GM12801 (cell line): ENCODE results near the gene KRT8.

Source experiments
- TF ChIP-seq, protein P1 (sequence below): IDR thresholded peaks from one replicate; pipeline ENCODE4 v1.5.1; 2011; ENCODE audit warnings: control low read depth; ENCODE audit not compliant: insufficient read length; ENCODE audit errors: extremely low read depth

Gene KRT8

DNA sequence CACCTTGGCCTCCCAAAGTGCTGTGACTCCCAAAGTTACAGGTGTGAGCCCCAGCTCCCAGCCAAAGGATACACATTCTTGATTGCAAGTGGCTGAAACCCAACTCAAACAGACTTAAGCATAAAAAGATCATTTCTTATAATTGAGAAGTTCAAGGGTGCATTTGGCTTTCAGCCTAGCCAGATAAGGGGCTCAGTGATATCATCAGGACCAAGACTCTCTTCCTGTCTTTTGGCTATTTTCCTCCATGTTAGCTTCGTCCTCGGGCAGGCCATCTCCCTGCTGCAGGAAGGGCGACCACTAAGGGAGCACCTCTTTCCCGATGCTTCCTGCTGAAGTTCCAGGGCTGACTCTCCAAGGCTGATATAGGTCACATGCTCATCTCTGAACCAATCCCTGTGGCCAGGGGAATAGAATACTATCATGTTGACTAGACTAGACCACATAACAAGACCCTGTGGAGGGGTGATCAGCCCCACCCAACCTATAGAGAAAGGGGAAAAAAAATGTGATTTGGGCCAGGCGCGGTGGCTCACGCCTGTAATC is 9.8 kb upstream of the KRT8 start:
- TF ChIP-seq, protein P1, sequence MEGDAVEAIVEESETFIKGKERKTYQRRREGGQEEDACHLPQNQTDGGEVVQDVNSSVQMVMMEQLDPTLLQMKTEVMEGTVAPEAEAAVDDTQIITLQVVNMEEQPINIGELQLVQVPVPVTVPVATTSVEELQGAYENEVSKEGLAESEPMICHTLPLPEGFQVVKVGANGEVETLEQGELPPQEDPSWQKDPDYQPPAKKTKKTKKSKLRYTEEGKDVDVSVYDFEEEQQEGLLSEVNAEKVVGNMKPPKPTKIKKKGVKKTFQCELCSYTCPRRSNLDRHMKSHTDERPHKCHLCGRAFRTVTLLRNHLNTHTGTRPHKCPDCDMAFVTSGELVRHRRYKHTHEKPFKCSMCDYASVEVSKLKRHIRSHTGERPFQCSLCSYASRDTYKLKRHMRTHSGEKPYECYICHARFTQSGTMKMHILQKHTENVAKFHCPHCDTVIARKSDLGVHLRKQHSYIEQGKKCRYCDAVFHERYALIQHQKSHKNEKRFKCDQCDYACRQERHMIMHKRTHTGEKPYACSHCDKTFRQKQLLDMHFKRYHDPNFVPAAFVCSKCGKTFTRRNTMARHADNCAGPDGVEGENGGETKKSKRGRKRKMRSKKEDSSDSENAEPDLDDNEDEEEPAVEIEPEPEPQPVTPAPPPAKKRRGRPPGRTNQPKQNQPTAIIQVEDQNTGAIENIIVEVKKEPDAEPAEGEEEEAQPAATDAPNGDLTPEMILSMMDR = no peak

DNA sequence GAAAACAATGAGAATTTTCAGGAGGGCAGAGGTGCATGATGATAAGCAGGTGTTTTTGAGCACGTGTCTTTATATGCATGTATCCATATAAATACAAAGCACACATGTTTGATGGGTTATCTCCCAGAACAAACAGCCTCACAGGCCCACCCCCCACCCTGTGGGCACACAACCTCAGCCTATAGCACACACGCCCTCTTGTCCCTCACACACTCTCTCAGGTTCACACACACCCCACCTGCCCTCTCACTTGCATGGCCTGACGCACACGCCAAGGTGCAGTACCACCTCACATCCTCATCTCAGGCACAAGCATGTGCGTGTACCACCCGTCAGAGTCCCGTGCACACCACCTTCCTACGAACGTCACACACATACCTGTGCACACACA is 8.6 kb upstream of the KRT8 start:
- TF ChIP-seq, protein P1 = no peak

DNA sequence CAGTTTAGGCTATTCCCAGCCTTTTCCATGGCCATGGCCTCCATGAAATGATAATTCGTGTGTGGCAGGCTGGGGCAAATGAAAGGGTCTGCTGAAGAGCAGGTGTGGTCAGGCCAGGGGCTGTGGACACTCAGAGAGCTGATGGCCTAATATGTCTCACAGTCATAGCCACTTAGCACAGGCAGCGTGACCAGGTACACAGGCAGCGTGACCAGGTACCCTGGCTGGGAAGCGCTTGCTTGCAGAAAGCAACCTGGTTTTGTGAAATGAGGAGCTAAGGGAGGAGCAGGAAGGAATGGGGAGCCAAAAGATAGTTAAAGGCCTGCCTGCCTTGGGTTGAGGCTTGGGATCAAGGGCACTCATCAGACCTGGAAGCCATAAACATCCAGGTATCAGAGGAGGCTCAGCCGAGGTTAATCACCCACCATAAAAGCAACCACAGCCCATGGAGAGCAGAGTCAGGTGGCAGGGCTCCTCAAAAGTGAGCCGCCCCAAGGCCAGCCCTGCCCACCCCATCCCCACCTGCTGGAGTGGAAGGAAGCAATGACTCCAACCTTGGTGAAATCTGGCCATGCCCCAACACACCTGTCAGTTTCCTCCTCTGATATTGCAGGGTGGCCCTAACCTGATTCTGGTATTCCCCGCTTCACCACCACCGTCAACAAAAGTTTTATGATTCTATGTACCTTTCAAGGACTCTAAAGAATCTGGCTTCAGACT is 8.0 kb upstream of the KRT8 start:
- TF ChIP-seq, protein P1 = no peak

DNA sequence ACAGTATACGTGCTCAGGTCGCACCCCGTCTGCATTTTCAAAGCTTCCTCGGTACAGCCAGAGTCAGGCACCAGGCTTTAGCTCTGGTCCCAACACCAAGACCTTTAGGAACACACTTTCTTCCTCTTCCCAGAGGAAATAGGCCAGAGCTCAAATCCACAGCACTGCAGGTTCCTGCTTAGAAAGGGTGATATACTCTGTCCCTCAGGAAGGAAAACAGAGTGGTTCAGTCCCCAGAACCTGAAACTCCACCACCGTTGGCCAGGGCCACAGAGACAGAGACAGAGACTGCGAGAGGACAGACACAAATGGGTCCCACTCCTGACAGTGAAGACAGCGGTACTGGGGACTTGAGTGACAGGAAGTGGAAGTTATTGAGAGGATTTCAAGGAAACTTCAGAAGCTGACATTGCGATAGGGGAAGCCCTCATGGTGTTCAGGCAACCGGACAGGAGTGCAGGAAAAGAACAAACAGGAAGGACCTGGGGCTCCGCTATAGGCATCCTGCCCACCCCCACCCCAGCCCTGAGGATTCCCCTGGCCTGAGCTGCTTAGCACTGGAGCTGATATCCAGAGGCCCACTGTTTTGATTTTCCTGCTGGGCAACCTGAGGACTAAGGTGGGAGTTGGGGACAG is 5.5 kb upstream of the KRT8 start:
- TF ChIP-seq, protein P1 = no peak

DNA sequence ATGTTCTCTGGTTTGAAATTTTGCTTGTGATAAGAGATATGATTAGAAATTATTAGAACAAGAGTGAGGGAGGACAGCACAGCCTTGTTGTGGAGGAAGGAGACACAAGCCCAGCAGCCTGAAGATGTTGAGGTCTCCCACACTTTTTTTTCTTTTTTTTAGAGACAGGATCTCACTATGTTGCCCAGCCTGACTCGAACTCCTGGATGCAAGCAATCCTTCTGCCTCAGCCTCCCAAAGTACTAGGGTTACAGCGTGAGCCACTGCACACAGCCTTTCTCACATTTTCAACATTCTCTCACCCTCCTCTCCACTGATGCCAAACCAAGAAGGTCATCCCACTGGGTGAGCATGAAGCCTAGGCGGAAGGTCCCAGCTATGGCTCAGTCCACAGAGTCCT is 4.9 kb upstream of the KRT8 start:
- TF ChIP-seq, protein P1 = no peak

DNA sequence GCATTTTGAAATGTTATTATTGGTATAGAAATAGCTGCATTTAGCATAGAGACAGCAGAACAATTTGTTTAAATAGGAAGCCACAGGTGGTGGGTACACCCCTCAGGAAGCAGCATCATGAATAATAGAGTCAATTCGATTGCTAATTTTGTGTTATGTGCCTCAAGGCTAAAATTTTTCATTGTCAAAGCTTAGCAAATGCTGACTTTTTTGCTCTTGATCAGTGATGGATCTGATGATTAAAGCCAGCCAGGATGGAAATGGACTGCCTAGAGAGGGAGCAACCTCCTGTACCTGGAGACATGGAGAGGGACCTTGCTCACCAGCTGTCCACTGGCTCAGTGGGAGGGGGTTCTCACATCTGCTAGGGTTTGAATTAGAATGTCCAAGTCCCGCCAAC is 4.5 kb upstream of the KRT8 start:
- TF ChIP-seq, protein P1 = no peak

DNA sequence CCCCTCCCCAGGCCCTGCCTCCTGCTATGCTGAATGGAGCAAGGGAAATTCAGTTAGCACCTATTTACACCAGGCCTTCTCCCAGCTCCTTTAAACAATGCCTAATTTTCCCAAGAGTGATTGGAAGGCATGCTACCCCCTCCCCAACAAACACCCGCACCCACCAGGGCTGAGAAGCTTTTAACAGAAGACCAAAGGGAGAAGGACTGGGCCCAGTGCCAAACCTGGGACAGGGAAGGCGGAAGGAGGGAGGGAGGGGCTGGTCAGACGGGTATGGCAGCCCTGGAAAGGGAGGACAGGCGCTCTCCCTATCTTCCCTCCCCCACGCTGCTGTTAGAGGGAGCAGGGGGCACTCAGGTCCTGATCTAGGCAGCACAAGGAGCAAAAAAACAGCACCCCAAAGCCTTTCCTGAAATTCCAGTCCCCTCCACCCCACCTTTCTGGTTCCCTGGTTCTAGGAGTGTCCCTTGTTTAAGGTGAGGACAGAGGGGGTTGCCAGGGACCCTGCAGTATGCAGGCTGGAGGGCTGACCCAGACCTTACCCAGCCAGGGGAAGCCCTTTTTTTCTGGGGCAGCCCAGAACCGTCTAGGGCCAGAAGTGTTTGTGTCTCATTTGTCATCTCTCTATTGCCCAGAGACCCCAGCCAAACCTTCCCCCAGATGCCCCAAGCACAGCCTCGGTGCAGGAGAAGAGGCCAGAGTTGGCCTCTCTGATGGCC is 2.4 kb upstream of the KRT8 start:
- TF ChIP-seq, protein P1 = no peak
